Esophagus squamous epithelium (tissue), 4 donors: ENCODE measurements around the gene FEM1C.

Experiments
- POLR2A ChIP-seq, 4 donors: fragments of 450-650 bp; IDR thresholded peaks; one replicate each; pipeline ENCODE4 v1.6.1; 2017; ENCODE audit warnings: antibody characterized with exemption in 4 of 4, mild to moderate bottlenecking in 4 of 4, moderate library complexity in 3 of 4
- TF ChIP-seq, protein P1 (sequence below), 6 experiments: fragments of 450-650 bp in 4 of 6; fragments of 200-600 bp in 2 of 6; sonication (generic) in 2 of 6; IDR thresholded peaks; one replicate each; pipeline ENCODE4 v1.5.1; 2016 to 2019; ENCODE audit warnings: antibody characterized with exemption in 6 of 6, mild to moderate bottlenecking in 4 of 6, moderate library complexity in 4 of 6

GRCh38 chr5:115480900-115481299 lies 63.7 kb downstream of the FEM1C start:
- no peak for TF ChIP-seq POLR2A (IDR thresholded peaks at IDR 0.05)
- TF ChIP-seq, protein P1, sequence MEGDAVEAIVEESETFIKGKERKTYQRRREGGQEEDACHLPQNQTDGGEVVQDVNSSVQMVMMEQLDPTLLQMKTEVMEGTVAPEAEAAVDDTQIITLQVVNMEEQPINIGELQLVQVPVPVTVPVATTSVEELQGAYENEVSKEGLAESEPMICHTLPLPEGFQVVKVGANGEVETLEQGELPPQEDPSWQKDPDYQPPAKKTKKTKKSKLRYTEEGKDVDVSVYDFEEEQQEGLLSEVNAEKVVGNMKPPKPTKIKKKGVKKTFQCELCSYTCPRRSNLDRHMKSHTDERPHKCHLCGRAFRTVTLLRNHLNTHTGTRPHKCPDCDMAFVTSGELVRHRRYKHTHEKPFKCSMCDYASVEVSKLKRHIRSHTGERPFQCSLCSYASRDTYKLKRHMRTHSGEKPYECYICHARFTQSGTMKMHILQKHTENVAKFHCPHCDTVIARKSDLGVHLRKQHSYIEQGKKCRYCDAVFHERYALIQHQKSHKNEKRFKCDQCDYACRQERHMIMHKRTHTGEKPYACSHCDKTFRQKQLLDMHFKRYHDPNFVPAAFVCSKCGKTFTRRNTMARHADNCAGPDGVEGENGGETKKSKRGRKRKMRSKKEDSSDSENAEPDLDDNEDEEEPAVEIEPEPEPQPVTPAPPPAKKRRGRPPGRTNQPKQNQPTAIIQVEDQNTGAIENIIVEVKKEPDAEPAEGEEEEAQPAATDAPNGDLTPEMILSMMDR (IDR thresholded peaks at IDR 0.05), result no peak
